Measurements from ENCODE around the gene ECI2.

Gene ECI2, protein sequence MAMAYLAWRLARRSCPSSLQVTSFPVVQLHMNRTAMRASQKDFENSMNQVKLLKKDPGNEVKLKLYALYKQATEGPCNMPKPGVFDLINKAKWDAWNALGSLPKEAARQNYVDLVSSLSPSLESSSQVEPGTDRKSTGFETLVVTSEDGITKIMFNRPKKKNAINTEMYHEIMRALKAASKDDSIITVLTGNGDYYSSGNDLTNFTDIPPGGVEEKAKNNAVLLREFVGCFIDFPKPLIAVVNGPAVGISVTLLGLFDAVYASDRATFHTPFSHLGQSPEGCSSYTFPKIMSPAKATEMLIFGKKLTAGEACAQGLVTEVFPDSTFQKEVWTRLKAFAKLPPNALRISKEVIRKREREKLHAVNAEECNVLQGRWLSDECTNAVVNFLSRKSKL

DNA sequence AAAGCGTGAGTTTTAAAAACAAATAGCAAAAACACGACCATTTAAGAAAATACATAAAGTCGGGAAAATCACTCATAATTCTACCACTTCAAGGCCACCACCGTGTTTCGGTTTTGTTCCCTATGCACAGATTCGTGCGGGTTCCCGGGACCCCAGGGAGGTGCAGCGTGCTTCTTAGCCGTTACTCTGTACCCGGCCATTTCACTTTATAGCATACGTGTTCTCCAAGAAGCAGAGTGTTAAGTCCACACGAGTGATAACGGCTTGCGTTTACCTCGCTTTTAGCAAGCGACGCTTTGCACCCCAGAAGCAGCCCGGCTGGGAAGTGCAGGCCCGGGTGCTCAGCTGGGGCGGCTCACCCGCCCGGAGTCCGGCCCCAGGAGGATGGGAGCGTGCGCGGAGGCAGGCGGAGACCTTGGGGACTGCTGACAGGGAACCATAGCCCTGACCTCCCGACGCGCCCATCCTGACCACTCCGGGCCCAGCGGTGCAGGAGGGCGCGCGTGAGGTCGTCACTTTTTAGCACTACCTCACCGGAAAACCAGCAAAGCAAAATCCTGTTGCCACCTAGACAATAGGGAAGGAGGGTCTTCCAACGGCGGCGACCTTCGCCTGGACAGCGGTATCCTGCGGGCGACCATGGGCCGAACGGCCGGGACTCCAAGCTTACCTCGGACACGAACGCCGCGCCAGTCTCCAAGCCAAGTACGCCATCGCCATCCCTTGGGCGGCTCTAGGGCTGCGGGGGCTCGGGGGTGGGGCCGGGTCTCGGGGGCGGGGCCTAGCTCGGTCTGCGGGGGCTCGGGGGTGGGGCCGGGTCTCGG, at the start of gene ECI2:
Gene ECI2, minus strand, starts transcription at position 735 of the 824 bp plus-strand sequence. Its CDS starts 15 bp downstream, at position 720.
- DNase-seq = peak; percentile 49

DNA sequence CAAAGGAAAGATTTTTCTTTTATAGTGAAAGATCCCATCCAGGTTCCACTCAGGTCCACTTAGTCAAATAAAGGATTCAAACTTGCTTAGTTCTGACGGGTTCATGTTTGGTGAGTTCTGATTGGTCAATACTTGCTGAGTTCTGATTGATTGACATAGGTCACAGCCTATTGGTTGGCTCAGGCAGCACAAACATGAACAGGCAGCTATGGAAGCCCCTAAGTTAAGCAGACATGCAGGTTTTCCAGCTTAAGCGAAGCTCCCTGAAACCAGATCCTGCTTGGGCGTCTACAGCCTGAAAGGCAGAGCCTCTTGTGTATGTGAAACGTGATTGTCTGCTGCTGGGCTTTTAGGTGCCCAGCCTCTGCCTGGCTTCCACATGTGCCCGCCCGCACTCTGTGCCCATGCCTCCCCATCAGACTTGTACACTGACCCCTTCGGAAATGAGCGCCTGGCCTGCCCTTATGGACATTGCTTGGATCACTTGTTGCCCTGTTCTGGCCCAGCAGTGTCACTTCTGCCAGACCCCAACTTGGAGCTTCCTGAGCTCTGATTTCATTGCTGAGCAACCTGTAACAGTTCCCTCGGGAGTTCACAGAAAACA, 45.4 kb upstream of the ECI2 start:
- DNase-seq = no peak

DNA sequence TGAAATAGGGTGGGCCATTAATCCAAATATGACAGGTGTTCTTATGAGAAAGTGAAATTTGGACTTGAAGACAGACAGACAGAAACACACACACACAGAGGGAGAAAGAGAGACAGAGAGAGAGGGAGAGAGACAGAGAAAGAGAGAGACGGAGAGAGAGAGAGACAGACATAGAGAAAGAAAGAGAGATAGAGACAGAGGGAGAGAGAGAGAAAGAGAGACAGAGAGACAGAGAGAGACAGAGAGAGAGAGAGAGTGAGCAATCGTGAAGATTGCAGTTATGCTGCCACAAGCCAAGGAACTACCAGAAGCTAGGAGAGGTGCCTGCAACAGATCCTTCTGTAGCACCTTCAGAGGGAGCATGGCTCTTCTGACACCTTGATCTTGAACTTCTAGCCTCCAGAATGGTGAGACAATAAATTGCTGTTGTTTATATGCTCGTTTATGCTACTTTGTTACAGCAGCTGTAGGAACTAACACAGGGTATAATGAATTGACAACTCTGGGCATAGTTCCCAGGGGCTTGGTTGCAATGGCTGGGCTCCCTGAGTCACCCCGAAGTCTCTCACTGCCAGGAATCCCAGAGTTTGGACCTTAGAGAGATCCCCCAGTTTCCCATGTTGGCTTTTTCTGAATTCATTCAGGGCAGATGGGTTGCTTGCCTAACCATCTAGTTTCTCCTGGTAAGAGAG, 44.7 kb upstream of the ECI2 start:
- DNase-seq = no peak

DNA sequence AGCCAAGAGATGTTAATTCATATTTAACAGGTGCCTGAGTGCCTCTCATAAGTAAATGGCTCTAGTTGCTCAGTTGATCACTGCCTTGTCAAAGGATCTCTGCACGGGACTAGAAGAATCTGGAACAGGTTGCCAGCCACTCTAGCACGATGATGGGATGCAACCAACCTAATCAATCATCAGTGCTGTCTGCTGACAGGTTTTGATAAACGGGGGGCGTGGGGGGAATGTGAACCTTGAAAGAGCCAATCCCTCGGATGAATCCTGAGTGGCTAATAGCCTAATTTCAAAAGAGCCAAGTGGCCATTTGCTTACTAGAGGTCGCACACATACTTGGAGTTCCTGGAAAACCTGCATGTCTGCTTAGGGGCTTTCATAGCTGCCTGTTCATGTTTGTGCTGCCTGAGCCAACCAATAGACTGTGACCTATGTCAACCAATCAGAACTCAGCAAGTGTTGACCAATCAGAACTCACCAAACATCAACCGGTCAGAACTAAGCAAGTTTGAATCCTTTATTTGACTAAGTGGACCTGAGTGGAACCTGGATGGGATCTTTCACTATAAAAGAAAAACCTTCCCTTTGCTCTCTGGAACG, 43.5 kb upstream of the ECI2 start:
- no peak for DNase-seq

DNA sequence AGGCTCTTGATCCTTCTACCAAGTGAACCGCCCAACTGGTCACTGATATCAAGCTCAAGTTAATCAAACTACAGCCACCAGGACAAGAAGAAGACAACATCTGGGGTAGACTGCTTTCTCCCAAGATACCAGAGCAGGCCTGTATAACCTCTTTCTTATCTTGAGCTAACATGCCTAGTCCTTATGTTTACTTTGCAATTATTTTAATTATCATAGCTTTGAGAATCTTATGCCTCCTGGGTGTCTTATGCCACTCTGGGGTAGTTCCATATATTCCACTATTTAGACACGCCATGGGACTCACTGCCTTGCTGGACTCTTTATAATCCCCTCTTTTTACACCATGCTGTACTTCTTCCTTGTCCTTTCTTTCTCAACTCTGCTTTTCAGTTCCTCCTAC, 41.5 kb upstream of the ECI2 start:
- DNase-seq = no peak

DNA sequence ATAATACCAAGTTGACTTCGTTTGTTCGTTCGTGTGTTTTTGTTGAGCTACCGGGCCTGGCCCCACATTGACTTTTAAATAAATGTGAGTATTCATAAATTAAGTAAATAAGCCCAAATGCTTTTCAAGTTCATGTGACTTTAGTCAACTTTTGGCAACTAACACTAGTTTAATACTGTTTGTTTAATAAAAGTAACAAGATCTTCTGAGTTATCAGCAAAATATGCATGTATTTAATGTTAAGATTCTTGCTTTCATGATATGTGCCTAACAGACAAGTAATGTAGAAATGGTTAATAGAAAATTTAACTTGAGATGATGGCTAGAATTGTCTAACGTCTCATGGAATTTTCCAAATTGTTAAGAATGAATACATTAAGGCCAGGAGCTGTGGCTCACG, 38.7 kb upstream of the ECI2 start:
- no peak for DNase-seq

DNA sequence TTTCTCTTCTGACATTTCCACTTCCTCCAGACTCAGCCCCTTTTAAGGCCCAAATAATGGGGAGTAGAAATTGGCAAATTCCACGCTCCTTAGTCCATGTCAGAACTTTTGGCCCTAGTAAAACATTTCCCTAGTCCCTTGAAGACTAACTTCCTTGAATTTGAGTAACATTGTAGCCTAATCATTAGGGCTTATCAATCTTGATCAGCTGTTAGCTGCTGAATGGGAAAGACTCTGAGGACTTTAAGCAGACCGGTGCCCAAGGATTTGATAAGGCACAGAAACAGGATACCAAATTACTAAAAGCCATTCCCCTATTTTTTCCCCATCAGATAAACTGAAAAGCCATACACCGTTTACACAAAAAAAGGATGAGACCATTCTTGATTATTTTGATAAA, 37.0 kb upstream of the ECI2 start:
- no peak for DNase-seq

DNA sequence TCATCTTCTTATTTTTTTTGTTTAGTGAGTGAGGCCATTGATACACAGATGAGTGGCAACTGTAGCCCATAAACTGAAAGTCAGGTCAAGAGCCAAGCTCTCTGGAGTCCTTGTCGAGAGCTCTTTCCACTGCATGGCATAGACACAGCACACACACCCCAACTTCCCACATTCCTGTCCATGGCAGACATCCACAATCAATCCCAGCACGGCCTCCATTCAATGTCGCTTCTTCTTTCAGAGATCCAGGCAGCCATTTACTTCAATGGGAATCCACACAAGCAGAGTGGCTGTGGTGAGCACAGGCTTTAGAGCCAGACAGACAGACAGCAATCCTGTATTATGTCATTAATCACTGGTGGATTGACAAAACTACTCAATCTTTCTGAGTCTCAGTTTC, 34.9 kb upstream of the ECI2 start:
- no peak for DNase-seq

DNA sequence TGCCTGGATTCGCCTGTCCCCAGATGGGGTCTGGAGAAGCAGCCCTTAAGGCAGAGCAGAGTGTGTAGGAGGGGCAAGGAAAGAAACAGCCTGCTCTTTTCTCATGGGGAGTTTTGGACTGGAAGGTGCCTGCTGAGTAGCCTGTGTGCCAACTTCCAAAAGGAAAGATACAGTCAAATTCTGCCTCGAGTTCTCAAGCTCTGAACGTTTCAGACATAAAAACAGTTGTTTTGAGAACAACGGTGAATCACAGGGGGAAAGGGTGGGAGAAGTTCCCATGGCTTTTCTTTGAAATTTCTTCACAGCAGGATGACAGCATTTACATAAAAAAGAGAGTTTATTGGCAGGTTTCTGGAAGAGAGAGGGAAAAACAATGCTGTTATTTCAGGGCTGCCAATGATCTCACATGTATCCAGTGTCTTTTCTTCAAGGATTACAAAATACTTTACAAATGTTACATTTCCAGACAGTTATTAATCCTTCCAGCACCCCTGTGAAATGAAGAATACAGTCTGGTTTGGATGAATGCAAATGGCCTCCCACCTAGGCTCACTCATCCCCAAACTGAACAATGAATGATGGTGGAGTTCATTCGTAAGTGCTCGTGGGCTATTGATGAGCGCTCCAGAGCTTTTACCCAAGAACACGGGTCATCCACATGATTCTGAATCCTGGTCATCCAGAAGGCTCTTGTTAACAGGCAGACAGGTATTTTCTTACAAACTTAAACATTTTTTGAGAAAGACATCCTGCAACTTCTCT, 33.8 kb upstream of the ECI2 start:
- DNase-seq = no peak

DNA sequence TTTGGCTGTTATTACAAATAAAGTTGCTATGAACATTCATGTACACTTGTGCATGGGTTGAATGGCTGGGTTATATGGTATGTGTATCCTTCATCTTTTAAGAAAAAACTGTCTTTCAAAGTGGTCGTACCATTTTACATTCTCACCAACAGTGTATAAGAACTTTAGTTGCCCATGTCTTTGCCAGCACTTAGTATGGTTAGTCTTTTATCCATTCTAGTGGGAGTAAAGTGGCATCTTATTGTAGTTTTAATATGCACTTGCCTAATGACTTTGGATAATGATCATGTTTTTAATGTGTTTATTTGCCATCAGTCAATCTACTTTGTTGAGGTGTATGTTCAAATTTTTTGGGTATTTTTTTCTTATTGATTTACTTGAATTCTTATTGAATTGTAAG, 32.5 kb upstream of the ECI2 start:
- no peak for DNase-seq

DNA sequence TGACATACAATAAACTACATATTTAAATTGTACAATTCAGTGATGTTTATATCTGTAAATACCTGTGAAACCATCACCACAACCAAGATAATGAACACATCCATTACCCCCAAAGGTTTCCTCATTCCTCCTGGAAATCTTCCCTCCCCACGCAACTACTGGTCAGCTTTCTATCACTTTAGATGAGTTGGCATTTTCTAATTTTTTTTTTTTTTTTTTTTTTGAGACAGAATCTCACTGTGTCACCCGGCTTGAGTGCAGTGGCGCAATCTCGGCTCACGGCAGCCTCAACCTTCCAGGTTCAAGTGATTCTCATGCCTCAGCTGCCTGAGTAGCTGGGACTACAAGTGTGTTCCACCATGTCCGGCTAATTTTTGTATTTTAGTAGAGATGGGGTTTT, 31.7 kb upstream of the ECI2 start:
- no peak for DNase-seq

DNA sequence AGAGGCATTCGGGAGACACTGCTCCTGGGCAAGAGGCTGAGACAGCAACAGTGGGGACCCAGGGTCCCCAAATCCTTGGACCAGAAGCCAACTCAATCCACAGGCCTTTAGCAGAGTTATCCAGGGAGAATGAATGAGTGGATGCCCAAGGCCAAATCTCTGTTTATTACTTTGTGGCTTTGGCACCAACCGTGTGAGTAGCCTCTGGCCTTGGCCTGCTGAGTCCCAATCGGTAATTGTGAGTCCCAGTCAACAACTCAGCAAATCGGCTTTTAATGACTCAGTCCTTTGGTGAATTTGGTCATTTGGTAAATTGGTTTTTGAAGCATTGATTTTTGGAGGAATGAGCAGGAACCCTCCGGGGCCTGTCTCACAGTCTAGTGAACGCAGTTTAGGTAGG, 29.1 kb upstream of the ECI2 start:
- DNase-seq = no peak

DNA sequence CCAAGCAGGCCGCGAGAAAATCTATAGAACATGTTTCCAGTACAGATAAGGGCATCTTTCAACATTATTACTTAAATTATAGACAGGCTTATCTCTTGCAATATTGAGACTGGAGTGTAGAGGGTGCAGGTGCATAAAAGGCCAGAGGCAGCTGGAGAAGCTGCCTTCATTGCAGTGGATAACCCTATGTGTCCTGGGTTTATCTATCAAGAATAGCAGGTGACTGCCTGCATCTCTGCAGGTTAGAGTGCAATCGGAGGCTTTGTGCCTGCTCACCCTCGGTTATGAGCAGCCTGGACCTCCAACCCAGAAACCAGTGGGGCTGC, 28.7 kb upstream of the ECI2 start:
- no peak for DNase-seq

DNA sequence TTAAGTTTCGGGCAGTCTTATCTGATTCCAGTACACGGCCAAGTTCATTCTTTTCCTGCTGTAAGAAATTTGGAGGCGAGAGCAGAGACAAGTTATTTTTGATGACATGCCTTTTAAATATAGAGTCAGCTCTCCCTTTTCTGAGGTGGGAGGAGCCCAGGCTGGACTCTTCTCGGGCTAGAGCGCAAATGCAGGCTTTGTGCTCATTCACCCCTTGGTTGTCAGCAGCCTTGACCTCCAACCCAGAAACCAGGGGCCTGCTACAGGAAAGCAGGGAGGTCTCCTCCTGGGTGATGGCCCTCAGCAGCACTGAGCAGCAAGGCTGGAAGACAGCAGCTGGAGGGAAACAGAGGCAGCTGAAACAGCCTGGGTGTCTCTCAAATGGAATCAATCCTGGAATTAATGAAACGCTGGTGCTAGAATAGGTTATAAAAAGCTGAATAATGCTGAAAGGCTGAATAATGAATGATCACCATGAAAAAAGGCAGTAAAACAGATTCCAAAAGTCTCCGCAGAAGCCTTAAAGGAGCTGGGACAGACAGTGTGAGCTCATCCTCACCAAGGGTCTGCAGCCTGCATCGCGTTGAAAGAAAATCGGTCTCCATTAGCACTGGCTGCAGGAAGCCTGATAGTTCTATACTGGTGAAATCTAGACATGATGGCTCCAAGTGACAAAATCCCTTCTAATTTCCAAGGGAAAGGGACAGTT, 28.2 kb upstream of the ECI2 start:
- DNase-seq = no peak

DNA sequence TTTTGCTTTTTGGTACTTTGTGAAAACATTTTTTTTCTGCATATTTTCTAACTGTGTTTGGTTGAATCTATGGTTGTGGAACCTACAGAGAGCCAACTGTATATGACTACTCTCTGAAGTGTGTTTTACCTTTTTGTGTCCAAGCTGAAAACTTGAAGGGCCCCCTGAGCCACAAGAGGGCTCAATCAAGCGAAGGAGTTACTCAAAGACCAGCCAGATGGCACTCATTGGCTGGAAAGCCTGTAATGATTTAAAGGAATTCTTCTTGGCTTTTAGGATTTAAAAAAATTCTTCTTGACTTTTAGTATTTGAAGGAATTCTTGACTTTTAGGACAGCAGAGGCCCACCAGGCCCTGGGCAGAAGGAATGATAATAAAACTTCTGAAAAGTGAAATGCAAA, 27.0 kb upstream of the ECI2 start:
- DNase-seq = no peak

DNA sequence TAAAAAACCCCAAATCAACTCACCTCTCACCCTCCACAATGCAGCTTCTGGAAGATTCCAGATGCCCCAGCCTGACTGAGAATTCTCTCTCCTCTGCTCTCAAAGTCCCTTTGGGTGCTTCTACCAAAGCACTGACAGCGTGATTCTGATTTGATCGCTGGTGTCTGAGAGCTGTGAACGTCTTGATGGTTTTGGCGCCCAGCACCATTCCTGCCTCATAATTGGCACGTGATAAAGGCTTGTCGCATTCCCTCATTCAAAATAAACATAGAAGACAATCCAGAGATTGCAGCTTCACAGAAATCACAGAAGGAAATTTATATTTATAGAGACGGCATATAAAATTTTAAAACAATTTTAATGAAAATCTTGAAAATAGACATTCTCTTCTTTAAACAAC, 24.1 kb upstream of the ECI2 start:
- no peak for DNase-seq

DNA sequence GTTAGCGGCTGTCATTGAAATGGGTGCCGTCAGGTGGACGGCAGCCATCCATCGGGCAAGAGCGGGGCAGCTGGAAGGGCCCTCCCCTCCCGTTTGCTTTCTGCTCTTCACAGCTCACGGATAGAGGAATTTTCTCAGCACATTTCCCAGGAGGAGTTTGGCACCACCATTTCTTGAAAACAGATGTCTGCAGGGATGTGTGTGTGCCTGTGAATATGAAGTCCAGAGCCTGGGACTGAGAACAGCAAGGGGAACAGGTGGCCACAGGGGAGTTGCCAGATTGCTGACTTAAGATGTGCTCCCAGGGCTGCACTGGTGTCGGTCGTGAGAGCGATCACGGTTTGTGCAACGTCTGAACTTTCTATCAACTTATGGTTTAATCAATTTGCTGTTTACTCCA, 22.1 kb upstream of the ECI2 start:
- no peak for DNase-seq

DNA sequence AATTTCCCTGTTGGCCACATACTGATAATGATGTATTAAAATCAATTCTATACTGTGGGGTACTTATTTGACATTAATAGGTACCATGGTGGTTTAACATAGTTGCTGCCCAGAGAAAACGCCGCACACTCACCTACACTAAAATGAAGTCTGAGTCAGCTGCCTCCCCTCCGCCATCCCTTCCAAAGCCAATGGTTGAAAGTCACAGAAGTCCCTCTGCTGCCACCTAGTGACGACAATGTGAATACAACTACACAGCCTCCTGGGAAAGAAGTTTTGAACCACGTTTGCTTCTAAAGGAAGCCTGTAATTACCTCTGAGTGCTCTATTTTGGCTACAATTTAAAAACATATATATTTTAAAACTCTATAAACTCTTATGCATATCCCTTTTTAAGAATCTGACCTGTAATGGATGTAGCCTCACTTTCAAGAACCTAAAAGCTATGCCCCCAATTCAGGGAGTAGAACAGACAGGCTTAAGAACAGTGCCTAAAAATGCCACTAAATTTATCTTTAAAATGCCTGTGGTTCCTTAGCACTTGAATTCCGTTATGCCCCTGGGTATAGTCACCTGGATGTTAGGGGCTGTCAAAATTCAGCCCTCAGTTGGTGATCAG, 20.6 kb upstream of the ECI2 start:
- peak; percentile 74 for DNase-seq

DNA sequence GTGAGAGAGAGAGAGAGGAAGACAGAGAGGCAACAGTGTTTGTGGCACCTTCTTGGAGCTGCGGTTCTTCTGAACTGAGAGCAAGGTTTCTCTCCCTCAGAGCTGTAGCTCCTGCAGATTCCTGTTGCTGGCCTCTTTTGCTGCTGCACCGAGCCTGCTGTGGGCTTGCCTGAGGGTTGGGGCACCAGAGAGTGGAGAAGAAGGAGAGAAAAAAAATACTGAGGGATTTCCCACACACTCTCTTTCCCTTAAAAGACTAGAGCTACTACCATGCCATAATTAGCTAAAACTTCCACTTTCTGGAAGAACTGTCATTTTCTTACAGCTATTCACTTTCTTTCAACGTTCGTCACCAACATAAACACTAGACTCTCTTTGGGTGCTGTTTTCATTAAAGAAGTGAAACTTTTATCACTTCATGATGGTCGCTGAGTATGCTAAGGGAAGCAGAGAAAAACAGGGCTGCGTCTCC, 18.2 kb upstream of the ECI2 start:
- no peak for DNase-seq

DNA sequence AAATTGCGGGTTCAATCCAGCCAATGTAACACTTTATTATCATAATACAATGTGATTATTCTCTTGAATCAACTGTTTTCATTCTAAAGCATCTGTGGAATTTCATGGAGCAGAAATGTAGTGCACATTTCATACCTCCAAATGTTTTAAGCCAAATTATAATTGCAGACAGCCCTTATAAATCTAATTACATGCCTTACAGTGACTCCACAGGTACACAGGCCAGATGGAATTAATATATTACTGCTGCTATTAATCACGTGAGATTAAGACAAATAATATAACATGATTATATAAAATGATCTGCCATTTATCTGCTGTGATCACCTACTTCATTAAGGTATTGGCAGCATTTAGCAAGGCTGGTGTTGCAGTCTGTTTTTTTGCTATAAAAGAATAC, 9.7 kb upstream of the ECI2 start:
- no peak for DNase-seq

DNA sequence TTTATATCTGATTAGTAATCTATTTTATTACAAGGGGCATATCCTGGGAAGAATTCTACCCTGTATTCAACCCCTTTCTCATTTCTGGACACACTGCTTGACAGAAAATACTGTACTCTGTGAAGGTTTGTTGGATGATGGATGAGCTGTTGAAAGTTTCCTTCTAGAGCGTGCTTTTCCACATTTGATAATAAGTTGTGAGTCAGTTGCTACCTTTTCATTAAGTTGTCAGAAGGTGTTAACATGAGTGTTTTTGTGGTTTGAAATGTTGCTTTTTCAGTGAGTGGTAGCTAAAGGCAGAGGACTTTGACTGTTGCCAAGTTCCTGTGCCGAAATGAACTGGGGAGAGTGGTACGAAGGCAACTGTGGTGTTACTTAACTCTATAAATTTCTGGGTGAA, 3.9 kb upstream of the ECI2 start:
- DNase-seq = no peak
